Progenitor cell of endocrine pancreas (in vitro differentiated cells): ENCODE data around the gene RCAN1. TPM values are rescaled to one million over a fixed set of nuclear protein-coding genes. Genes with fewer than 3 reads are reported as not detected.

Experiments used
- DNase-seq: peaks from one replicate; pipeline ENCODE4 v3.0.0; 2021; ENCODE audit warnings: low spot score; ENCODE audit not compliant: unreplicated experiment
- H3K27ac Mint-ChIP-seq: 2 replicates; pipeline ENCODE4 v1.8.0; 2021; ENCODE audit warnings: mild to moderate bottlenecking, moderate library complexity, mixed read lengths
- H3K27me3 Mint-ChIP-seq: 2 replicates; pipeline ENCODE4 v1.8.0; 2021; ENCODE audit warnings: mixed read lengths
- H3K36me3 Mint-ChIP-seq: 2 replicates; pipeline ENCODE4 v1.8.0; 2022; ENCODE audit warnings: mixed read lengths; ENCODE audit not compliant: insufficient read depth
- H3K4me1 Mint-ChIP-seq: 2 replicates; pipeline ENCODE4 v1.8.0; 2021; ENCODE audit warnings: low read depth, mixed read lengths
- H3K4me3 Mint-ChIP-seq: 2 replicates; pipeline ENCODE4 v1.8.0; 2021; ENCODE audit warnings: low read depth, mild to moderate bottlenecking, moderate library complexity, mixed read lengths
- H3K9me3 Mint-ChIP-seq: 2 replicates; pipeline ENCODE4 v1.8.0; 2021; ENCODE audit warnings: low read depth, mixed read lengths
- CTCF ChIP-seq: fragments of 200-600 bp; sonication (generic); IDR thresholded peaks from one replicate; pipeline ENCODE4 v1.5.0; 2021; ENCODE audit warnings: antibody characterized with exemption, mild to moderate bottlenecking; ENCODE audit not compliant: unreplicated experiment
- total RNA-seq: library from RNA; stranded (reverse); gene quantifications from 2 replicates; pipeline ENCODE4 v1.2.1, GENCODE V29; 2021

RCAN1 gene
- total RNA-seq, 1 donor from 2014 or later: 11.6 TPM

- Mint-ChIP-seq H3K4me3 (no peak overlapping the region), H3K9me3 (no peaks in the 10 kb centered on the region), H3K27ac (no peak overlapping the region), H3K36me3 (peaks cover 17% of the 10 kb centered on the region), H3K4me1 (peaks cover 8% of the 10 kb centered on the region), H3K27me3 (no peaks in the 10 kb centered on the region)
- TF ChIP-seq CTCF: no peak
- no peak for DNase-seq
Measured at GRCh38 chr21:34517039-34517438, 97.9 kb downstream of the RCAN1 start.

GRCh38 chr21:34514576-34515115 lies 100.3 kb downstream of the RCAN1 start:
- H3K27ac Mint-ChIP-seq: no peak overlapping the region
- no peak overlapping the region for H3K4me3 Mint-ChIP-seq
- no peaks in the 10 kb centered on the region for H3K9me3 Mint-ChIP-seq
- no peak for DNase-seq
- TF ChIP-seq CTCF: no peak
- H3K36me3 Mint-ChIP-seq: peaks cover 13% of the 10 kb centered on the region
- H3K4me1 Mint-ChIP-seq: peaks cover 1% of the 10 kb centered on the region
- H3K27me3 Mint-ChIP-seq: no peaks in the 10 kb centered on the region

GRCh38 chr21:34513129-34513675 lies 101.7 kb downstream of the RCAN1 start:
- Mint-ChIP-seq H3K9me3 (no peaks in the 10 kb centered on the region), H3K27me3 (no peaks in the 10 kb centered on the region), H3K4me3 (no peak overlapping the region), H3K27ac (no peak overlapping the region), H3K4me1 (peaks cover 1% of the 10 kb centered on the region), H3K36me3 (peaks cover 8% of the 10 kb centered on the region)
- no peak for TF ChIP-seq CTCF
- DNase-seq: no peak

- no peaks in the 10 kb centered on the region for H3K9me3 Mint-ChIP-seq
- H3K4me3 Mint-ChIP-seq: no peak within 1 kb of the TSS
- DNase-seq: no peak
- H3K36me3 Mint-ChIP-seq: no peaks in the 10 kb centered on the region
- no peak within 1 kb of the TSS for H3K27ac Mint-ChIP-seq
- peaks cover 5% of the 10 kb centered on the region for H3K4me1 Mint-ChIP-seq
- no peaks in the 10 kb centered on the region for H3K27me3 Mint-ChIP-seq
- no peak for TF ChIP-seq CTCF
Measured at GRCh38 chr21:34511787-34512455, 103.0 kb downstream of the RCAN1 start, which contains the start of gene KCNE1. Gene KCNE1, minus strand, starts transcription at chr21:34512210. Its CDS starts 62,576 bp downstream, at chr21:34449634.

GRCh38 chr21:34511181-34511580 lies 103.7 kb downstream of the RCAN1 start:
- no peak overlapping the region for H3K27ac Mint-ChIP-seq
- H3K9me3 Mint-ChIP-seq: no peaks in the 10 kb centered on the region
- H3K4me3 Mint-ChIP-seq: no peak overlapping the region
- no peaks in the 10 kb centered on the region for H3K27me3 Mint-ChIP-seq
- peaks cover 5% of the 10 kb centered on the region for H3K4me1 Mint-ChIP-seq
- no peak for DNase-seq
- no peaks in the 10 kb centered on the region for H3K36me3 Mint-ChIP-seq
- no peak for TF ChIP-seq CTCF
